Measurements from ENCODE around the gene SORCS1.

Gene SORCS1

GRCh38 chr10:106903180-106903579 is 261.3 kb downstream of the SORCS1 start:
- no peak for TF ChIP-seq CTCF (IDR thresholded peaks at IDR 0.05; ENCODE audit: low read depth, low read length, missing control alignments)
- H3K4me3 ChIP-seq (replicated peaks; ENCODE audit: low read depth, low read length) = no peak overlapping the region
- DNase-seq (ENCODE audit: extremely low read depth, low read depth) = no peak

GRCh38 chr10:106900016-106900652 is 264.4 kb downstream of the SORCS1 start:
- no peak for DNase-seq (ENCODE audit: extremely low read depth, low read depth)
- no peak for TF ChIP-seq CTCF (IDR thresholded peaks at IDR 0.05; ENCODE audit: low read depth, low read length, missing control alignments)
- H3K4me3 ChIP-seq (replicated peaks; ENCODE audit: low read depth, low read length) = no peak overlapping the region

- no peak for TF ChIP-seq CTCF (IDR thresholded peaks at IDR 0.05; ENCODE audit: low read depth, low read length, missing control alignments)
- H3K4me3 ChIP-seq (replicated peaks; ENCODE audit: low read depth, low read length) = no peak overlapping the region
- no peak for DNase-seq (ENCODE audit: extremely low read depth, low read depth)
These were observed 266.1 kb downstream of the SORCS1 start for GRCh38 chr10:106898446-106898845.

GRCh38 chr10:106897719-106898118 is 266.8 kb downstream of the SORCS1 start:
- no peak overlapping the region for H3K4me3 ChIP-seq (replicated peaks; ENCODE audit: low read depth, low read length)
- TF ChIP-seq CTCF (IDR thresholded peaks at IDR 0.05; ENCODE audit: low read depth, low read length, missing control alignments) = no peak
- no peak for DNase-seq (ENCODE audit: extremely low read depth, low read depth)

- DNase-seq (ENCODE audit: extremely low read depth, low read depth) = no peak
- H3K4me3 ChIP-seq (replicated peaks; ENCODE audit: low read depth, low read length) = no peak overlapping the region
- TF ChIP-seq CTCF (IDR thresholded peaks at IDR 0.05; ENCODE audit: low read depth, low read length, missing control alignments) = no peak
These were observed 269.8 kb downstream of the SORCS1 start for GRCh38 chr10:106894692-106895091.

GRCh38 chr10:106877574-106877973 is 286.9 kb downstream of the SORCS1 start:
- TF ChIP-seq CTCF (IDR thresholded peaks at IDR 0.05; ENCODE audit: low read depth, low read length, missing control alignments) = no peak
- H3K4me3 ChIP-seq (replicated peaks; ENCODE audit: low read depth, low read length) = no peak overlapping the region
- no peak for DNase-seq (ENCODE audit: extremely low read depth, low read depth)

- no peak overlapping the region for H3K4me3 ChIP-seq (replicated peaks; ENCODE audit: low read depth, low read length)
- no peak for TF ChIP-seq CTCF (IDR thresholded peaks at IDR 0.05; ENCODE audit: low read depth, low read length, missing control alignments)
- DNase-seq (ENCODE audit: extremely low read depth, low read depth) = no peak
These were observed 290.0 kb downstream of the SORCS1 start for GRCh38 chr10:106874604-106874889.
